LHCN-M2 (cell line): ENCODE results near the gene UNC5CL. TPM values are rescaled to one million over a fixed set of nuclear protein-coding genes. Genes with fewer than 3 reads are reported as not detected.
"Not testable (repeated sequence)": the region's sequence is repeated elsewhere in the genome, so short reads cannot be mapped to it uniquely, and the experiment has no call there.

Source experiments
- DNase-seq: peaks from one replicate; pipeline ENCODE4 v3.0.0-alpha.2; 2012; ENCODE audit warnings: low read depth
- total RNA-seq: library from RNA; depleted of rRNA; stranded (reverse); fragments of >200 nt; gene quantifications from 2 replicates; pipeline ENCODE4 v1.2.3, GENCODE V29; 2014

UNC5CL gene
- total RNA-seq, 1 experiment from 2014 or later = under 0.01 TPM

DNA sequence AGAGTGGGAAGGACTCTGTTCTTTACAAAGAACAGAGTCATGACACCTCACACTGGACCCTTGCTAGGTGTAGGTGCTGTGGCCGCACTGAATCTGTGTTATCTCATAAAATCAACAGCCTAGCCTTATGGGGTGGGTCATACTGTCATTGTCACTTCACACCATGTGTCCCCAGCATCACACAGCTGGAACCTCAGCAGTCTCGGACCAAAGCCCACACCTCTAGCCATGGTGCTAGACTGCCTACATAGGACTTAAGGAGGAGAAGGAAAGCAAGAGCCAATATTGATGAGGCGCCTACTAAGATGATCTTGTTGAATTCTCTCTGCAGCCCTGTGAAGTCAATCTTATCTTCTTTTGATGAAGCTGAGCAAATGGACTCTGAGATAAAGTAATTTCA lies 31.0 kb downstream of the UNC5CL start:
- no peak for DNase-seq

DNA sequence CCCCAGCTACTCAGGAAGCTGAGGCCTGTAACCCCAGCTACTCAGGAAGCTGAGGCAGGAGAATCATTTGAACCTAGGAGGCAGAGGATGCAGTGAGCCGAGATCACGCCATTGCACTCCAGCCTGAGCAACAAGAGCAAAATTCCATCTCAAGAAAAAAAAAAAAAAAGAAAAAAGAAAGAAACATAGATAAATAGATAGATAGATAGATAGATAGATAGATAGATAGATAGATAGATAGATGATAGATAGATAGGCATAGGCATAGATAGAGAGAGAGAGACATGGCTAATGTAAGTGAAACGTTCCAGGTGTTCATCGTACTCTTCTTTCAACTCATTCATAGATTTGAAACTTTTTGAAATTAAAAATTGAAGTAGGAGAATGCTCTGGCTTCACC lies 32.0 kb downstream of the UNC5CL start:
- not testable (repeated sequence) for DNase-seq

DNA sequence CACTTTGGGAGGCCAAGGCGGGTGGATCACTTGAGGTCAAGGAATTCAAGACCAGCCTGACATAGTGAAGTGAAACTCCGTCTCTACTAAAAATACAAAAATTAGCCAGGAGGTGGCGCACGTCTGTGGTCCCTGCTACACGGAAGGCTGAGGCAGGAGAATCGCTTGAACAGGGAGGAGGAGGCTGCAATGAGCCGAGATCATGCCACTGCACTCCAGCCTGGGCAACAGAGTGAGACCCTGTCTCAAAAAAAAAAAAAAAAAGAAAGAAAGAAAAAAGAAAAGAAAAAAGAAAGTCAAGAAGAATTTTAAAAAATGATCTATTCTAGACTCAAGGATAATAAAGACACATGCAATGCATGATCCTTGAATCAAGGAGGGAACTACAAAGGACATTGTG lies 32.8 kb downstream of the UNC5CL start:
- DNase-seq = peak; percentile 59

DNA sequence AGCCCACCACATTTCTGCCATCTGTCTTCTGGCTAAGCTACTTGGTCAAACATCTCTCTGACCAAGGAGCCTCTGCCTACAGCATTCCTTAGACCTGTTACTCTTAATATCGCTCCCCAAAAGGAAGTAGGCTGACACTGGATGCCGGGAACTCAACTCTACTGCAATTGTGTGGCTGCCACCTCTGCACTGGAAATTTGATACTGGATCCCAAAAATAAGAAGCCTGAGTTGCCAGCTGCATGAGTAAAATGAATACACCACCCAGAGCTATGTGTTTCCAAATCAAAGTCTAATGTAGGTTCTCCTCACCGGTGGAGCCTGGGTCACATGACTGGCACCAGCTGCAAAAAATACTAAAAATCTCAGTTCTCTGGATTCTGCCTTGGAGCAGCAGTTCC lies 36.9 kb downstream of the UNC5CL start:
- no peak for DNase-seq

DNA sequence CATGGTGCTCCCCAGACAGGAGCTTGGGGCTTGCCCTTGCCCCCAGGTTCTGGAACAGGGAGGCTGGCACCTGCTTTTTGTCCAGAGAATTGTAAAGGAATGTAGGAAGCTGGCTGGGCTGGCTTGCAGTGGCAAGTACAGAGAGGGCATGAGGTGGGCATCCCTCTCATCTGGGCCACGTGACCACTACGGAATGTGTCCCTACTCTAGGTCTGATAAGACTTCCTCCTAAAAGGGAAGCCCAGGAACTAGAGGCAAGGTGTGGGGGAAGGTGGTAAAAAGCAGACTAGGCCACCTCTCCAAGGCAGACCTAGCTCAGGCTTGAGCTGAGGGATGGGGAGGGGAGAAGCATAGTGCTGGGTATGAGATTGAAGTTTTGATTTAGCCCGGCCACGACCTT lies 38.8 kb downstream of the UNC5CL start:
- DNase-seq = no peak

DNA sequence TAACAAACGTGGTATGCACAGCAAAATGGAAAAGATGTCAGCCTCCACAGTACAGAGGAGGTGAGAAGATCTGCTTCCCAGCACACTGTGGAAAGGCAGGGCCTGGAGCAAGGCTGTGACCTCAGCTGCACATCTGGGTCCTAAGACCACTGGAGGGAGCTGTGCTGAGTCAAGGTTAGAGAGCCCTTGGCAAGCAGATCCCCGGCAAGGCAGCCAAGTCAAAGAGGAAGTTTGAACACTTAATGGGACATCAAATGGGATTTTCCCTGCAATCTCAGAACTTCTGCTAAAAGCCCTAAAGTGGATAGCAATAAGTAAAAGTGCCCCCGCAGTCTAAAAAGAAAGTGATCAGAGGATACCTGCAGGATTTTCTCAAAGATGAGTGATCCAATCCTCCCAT lies 39.5 kb downstream of the UNC5CL start:
- peak; percentile 34 for DNase-seq

DNA sequence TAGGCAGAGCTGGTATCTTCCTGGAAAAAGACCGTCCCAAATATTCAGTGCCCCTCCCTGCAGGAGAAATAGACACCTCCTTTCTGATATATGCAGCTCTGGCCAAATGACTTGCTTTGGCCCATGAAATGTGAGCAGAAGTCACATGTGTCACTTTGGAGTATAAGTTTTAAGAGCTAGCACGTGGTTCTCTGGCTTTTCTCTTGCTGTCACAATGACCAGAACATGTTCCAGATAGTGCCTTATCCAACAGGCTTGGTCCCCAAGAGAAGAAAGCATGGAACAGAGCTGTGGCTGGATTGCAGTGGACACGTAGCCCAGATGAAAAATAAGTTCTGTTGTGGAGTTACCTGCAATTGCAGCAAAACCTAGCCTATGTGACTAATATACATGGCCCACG lies 40.4 kb downstream of the UNC5CL start:
- DNase-seq = no peak

DNA sequence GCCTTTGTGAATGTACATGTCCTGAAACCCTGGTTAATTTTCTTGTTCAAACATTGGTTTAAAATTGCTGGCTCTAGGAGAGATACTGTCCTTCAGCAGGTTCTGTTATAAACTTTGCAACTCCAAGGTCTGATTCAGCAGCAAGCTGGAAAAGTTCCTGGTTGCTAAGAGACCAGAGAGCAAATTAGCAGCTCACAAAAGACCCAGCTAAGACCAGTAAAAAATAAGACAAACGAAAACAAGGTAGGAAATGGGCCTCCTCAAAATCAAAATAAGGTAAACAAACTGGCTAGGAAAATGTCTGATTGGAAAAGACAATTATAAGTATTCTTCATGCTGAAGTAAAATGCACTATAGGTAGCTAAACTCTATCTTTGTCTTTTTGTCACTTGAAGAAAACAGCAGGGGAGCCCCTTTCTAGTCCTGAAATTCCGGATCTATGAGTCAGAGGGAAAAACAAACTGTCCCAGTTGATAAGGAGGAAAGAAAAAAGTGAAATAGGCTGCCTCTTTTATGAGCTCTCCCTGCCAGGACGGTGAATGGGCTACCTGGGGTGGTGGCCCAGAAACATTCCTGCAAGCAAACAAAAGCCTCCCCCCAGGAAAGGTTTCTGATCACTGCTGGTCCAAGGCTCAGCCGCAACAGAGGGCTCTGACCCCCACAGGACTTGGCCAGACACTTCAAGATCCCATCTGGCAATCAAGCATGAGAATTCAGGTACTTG lies 41.6 kb downstream of the UNC5CL start:
- peak; percentile 62 for DNase-seq

DNA sequence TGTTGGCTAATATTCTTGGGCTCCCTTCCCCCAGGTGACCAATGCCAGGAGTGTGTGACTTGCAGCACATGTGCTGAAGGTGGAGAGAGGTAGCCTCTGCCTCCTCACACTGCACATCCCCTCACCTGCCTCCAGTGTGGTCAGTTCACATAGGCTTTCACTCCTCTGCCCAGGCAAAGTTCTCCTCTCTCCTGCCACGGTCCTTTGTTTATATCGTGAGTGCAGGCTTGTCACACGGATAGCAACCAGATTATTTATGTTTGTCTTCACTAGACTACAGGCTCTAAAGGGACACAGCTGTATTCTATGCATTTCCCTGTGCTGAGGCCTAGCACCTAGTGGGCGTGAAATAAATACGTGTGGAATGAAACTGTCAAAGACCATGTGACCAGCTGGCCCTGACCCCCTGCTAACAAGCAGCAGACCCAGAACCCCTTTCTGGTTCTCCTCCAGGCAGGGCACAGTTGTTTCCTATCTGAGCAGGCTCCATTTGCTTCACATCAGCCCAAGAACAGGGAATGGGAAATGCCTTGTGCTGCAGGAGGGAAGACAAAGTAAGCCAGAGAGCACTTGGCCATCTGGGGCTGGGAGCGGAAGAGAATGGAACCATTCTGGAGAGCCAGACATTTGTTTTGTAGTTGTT lies 42.3 kb downstream of the UNC5CL start:
- no peak for DNase-seq

DNA sequence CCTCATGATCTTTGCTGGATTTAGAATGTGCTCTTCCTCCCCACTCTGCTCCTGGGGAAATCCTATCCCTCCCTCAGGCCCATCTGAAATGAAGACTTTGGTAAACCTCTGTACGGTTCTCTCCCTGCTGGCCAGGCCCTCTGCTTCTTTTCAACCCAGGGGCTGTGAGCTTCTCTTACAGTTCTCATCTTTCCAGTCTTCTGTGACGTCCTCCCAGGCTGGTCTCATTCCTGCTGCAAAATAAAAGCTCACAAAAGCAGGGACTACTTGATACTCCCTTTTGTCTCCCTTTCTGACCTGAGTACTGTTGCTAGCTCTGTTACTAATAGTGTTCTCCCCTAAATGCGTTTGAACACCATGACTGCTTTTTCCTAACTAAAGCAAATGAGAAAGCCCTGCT lies 46.3 kb downstream of the UNC5CL start:
- DNase-seq = no peak

DNA sequence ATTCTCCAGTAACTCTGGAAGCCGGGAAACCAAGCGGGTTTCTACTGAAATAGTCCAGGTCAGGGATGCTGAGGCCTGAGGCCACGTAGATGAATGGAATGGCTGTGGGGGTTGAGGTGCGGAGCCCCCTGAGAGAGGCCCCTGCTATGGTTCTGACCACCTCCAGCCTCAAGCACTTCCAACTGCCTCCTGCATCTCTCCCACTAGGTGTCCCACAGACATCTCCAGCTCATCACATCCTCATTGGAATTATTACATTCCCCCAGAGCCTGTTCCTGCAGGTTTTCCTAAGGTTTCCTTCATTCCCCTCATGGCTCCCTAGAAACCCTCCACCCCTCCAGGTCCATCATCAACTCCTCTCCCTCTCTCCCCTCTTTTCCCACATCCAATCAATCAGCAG lies 48.7 kb downstream of the UNC5CL start:
- no peak for DNase-seq

DNA sequence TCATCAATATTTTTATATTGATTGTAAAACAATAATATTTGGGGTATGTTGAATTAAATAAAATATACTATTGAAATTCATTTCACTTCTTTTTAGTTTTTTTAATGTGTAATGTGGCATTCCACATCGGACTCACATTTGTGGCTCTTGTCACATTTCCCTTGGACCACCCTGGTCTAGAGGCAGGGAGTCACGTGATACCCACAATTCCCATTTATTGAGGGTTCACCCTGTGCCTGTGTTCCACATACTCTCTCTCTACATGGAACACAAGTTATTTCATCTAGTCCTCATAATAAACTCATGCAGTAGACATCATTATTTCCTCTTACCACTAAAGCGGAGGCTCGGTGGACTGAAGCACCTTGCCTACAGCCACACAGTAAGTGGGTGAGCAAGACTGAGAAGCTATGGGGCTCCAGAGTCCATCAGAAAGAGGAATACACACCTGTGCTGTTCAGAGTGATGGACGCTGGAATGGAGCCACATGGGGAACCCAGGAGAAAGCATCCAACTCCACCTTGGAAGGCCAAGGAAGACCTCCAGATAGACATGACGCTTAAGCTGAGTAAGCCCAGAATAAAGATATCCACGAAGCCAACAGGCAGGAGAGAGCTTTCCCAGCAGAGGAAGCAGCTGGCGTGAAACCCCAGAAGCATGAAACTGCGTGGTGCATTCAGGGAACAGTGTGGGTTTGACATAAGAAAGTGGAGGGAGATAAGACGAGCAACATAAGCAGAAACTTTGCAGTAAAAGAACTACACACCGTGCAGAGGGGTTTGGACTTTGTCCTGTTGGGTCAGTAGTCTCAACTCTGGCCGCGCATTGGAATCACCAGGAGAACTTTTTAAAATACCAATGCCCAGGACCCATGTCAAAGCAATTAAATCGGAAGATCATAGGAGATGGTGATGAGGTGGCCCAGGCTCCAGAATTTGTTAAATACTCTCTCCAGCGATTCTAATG lies 49.5 kb downstream of the UNC5CL start:
- DNase-seq = no peak

DNA sequence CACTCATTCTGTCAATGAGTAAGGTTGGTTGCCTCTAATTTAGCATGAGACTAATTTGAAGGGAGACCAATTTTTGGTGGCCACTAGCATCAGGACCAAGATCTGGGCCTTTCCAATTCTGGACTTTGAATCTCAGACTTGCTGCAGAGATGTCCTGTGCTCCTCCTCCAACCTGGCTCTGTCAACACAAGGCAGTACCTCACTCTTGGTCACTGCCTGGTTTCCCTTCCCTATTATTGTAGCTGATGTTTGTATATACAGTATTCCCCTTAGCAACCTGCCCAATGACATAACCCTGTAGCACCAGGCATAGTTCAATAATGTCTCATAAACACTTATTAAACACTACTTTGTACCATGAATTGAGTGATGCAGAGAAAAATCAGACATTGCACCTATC lies 50.4 kb downstream of the UNC5CL start:
- no peak for DNase-seq

DNA sequence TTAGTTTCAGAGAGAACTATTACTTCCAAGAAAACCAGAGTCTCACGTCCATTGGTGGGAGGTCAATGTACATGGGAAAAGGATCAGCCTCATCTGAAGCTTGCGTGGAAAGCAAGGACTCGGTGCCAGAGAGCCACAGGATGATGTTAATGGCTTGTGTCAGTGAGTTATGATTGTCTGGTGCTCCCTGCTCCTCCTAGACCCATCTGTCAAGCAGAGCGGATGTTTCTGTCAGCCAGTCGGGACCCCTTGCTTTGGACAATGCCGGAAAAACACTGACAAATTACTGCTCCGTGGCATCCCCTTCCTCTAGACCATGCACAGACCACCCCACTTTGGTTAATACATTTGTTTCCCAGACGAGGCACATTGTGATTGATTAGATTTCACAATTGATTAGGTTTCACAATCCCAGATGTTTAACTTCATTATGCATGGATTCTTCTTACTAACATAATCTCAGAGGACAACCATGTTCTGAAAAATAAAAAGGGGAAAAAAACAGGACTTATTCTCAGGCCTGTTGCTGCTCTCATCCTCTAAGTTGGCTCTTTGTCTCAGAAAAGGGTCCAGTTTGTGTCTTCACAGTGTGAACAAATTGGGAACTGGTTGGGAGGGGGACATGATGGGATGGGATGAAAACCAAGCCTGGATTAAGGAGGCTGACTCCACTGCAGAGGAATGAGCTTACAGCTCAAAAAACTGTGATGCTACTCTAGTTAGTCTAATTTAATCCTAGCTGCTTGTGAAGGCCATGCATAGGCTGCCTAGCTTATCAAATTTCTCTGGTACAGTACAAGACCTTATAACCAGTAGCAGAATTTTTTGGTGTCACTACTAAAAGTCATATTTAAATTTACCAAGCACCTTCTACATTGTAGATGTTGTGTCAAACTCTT lies 51.9 kb downstream of the UNC5CL start:
- no peak for DNase-seq

DNA sequence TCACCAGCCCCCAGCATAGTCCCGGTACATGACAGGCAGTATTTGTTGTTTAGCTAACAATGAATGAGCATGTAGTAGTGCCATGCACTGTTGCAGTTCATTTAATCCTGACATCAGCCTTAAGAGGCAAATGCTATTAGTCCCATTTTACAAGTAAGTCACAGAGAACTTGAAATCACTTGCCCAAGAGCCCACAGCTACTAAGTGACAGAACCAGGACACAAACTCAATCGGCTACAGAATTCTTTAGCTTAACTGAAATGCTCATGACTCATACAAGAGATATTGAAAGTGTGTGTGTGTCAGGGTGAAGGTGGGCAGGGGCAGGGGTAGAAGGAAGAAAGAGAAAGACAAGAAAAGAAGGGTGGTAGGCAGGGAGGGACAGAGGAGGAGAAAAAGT lies 52.7 kb downstream of the UNC5CL start:
- DNase-seq = no peak

DNA sequence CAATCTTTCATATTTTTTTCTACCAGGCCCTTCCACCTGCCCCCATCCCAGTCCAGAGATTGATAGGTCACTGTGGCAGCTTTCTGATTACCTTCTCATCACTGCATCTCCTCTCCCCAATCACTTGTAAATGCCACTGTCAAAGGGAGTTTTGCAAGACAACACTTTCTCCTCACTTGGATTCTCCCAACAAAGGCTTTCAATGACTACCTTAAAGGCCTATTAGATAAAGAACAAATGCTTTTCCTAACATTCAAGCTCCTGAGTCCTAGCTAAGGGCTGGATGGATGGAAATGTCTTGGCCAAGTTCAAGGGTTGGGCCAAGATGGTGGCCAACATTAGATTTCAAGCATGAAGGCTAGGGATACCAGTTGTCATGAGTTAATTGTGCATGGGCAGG lies 55.3 kb downstream of the UNC5CL start:
- DNase-seq = no peak

DNA sequence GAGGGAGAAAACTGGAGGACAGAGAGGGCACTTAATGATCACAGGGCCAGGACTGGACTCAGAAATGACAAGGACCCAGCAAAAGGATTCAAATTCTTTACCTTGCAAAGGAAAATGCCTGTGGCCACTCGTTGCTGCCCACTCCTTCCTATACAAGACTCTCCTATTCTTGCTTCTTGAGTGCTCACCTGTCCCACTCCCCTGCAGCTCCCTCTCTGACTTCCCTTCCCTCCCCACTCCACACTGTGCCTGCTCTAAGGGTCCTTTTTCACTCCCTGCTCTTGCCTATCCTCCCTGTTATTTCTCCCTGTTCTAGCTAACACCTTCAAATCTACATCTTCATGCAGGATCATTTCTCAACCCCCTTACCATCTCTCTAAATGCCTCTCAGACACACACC lies 56.1 kb downstream of the UNC5CL start:
- no peak for DNase-seq

DNA sequence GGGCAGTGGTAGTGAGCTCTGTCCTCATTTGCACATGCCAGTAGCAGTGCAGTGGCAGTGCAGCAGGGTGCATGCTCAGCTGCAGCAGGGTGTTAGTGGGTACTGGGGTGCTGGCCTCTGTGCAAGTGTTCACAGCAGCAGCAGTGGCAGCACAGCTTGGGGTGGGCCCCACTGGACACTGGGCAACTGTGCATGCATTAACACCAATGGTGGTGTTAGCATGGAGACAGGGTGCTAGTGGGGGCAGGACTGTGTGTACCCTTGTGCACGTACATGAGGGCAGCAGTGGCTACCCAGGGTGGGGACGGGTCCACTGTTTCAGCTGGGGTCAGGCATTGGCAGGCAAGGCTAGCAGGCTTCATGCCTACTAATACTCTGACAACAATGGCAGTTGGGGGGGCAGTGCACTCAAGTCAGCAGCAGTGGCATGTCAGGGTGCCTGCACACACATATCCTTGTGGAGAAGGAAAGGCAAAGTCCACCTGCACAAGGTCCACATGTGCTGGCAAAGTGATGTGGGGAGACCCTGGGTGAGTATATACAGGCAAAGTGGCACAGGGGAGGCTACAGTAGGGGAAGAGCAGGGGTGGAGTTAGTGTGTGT lies 60.2 kb downstream of the UNC5CL start:
- DNase-seq = no peak

DNA sequence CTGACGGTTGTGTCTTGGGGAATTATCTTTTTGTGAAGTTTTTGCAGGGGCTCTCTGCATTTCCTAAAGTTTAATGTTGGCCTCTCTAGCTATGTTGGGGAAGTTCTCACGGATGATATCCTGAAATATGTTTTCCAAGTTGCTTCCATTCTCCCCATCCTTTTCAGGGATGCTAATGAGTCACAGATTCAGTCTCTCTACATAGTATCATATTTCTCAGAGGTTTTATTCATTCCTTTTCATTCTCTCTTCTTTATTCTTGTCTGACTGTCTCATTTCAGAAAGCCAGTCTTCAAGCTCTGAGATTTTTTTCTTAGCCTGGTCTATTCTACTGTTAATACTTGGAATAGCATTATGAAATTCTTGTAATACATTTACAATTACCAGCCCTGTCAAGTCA lies 61.3 kb downstream of the UNC5CL start:
- DNase-seq = no peak

DNA sequence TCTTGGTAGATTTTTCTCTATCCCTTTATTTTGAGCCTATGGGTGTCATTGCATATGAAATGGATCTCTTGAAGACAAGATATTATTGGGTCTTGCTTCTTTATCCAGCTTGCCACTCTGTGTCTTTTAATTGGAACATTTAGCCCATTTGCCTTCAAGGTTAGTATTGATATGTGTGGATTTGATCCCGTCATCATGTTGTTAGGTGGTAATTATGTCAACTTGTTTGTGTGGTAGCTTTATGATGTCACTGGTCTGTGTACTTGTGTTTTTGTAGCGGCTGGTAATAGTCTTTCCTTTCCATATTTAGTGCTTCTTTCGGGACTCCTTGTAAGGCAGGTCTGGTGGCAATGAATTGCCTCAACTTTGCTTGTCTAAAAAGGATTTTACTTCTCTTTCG lies 61.9 kb downstream of the UNC5CL start:
- DNase-seq = no peak
